ENCODE results near the gene MTARC2.

Gene MTARC2

DNA sequence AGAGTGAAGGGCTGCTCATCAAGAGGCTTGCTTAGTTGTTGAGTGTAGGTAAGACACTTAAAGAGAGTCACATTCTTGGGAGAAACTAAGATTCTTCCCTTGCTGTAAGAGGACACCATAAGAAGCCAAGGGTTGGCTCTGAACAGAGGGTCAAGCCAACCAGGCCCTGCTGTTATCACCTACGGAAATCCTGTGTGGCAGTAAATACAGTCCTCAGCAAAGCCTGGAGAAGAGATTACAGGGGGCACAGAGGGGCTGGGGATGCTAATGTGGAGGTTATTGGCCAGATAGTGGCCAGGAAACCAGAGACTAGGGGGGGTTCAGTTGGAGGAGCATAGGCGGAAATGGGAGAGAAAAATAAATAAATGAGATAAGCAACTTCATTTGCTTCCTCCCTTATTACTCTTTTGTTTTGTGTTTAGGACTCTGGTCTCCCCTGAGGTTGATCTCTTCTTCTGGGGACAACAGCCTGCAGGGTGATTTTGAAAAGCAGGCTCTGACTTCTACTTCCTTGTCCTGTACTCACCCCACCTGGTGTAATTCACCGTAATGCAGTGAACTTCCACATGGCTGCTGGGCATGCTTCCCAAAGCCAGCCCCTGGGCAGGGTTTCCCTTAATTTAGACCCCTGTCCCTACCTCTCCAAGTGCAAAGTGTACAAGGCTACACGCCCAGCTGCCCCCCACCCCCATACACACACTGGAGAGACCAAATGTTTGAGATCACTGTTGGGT, 79.5 kb downstream of the MTARC2 start:
- no peak for DNase-seq (ENCODE audit: low spot score)

GRCh38 chr1:220828179-220828490, 80.0 kb downstream of the MTARC2 start:
- DNase-seq (ENCODE audit: low spot score), result no peak

GRCh38 chr1:220828950-220829586, 80.9 kb downstream of the MTARC2 start:
- DNase-seq (ENCODE audit: low spot score), result no peak

GRCh38 chr1:220833436-220833835, 85.3 kb downstream of the MTARC2 start:
- no peak for DNase-seq (ENCODE audit: low spot score)

All from globus pallidus (tissue), 1 donor.